A549 (cell line): ENCODE data around the gene MGAT5. TPM values are rescaled to one million over a fixed set of nuclear protein-coding genes. Genes with fewer than 3 reads are reported as not detected.

Source experiments
- ATAC-seq, 2 experiments: fragments of 200-7000 bp in 1 of 2; fragments of >200 bp in 1 of 2; cut with Nextera tagmentation in 1 of 2; cut with Tn5 transposase in 1 of 2; 3 replicates each; pipeline versions ENCODE4 v1.8.0 to v1.9.1; 2018 to 2020; ENCODE audit warnings: mild to moderate bottlenecking in 1 of 2, moderate library complexity in 1 of 2
- CTCF ChIA-PET: fragments of 300-600 bp; sonication (Branson Sonifier 250); formaldehyde crosslinking; extraction: SDS; loops from one replicate; lab custom pipeline; 2021; ENCODE audit warnings: antibody characterized with exemption, inconsistent platforms; lab: Yijun Ruan, JAX
- POLR2A ChIA-PET: fragments of 350-600 bp; formaldehyde crosslinking; extraction: SDS; loops from one replicate; lab custom pipeline; 2021; ENCODE audit warnings: antibody characterized with exemption, inconsistent platforms; lab: Yijun Ruan, JAX
- DNase-seq, 2 experiments: peaks; one replicate each; pipeline versions ENCODE4 v3.0.0 to v3.0.0-alpha.2; 2011 to 2016; ENCODE audit warnings: low read depth in 1 of 2, low spot score in 1 of 2
- FAIRE-seq: peaks from 2 replicates; lab custom pipeline; 2011; peaks lifted over from hg19 to GRCh38; lab: Jason Lieb, UNC
- H3K27ac ChIP-seq, 2 experiments: fragments of >200 bp; sonication (Bioruptor Twin); formaldehyde crosslinking; 3 replicates each; pipeline ENCODE4 v1.5.1; 2016 to 2017
- H3K4me1 ChIP-seq: fragments of >200 bp; sonication (Bioruptor Twin); formaldehyde crosslinking; 3 replicates; pipeline ENCODE4 v1.6.1; 2016
- H3K4me2 ChIP-seq: fragments of >200 bp; sonication (Bioruptor Twin); formaldehyde crosslinking; 3 replicates; pipeline ENCODE4 v1.6.1; 2016
- H3K4me3 ChIP-seq: fragments of >200 bp; sonication (Bioruptor Twin); formaldehyde crosslinking; 3 replicates; pipeline ENCODE4 v1.5.1; 2016
- H3K9me3 ChIP-seq: fragments of >200 bp; sonication (Bioruptor Twin); formaldehyde crosslinking; 3 replicates; pipeline ENCODE4 v1.6.1; 2016
- ATOH8 ChIP-seq: fragments of 250-450 bp; sonication (Bioruptor Pico); IDR thresholded peaks from 2 replicates; pipeline ENCODE4 v1.5.0; 2020; ENCODE audit warnings: low read depth, mild to moderate bottlenecking, moderate library complexity
- CBX8 ChIP-seq: fragments of 200-600 bp; sonication (generic); IDR thresholded peaks from 2 replicates; pipeline ENCODE4 v1.6.1; 2016
- CTCF ChIP-seq: fragments of >200 bp; sonication (Bioruptor Twin); formaldehyde crosslinking; IDR thresholded peaks from 3 replicates; pipeline ENCODE4 v1.5.1; 2016
- E2F6 ChIP-seq: IDR thresholded peaks from 2 replicates; pipeline ENCODE4 v1.6.1; 2012; ENCODE audit warnings: low read depth, borderline replicate concordance
- EHF ChIP-seq: fragments of 250-450 bp; sonication (Bioruptor Pico); IDR thresholded peaks from 2 replicates; pipeline ENCODE4 v1.5.0; 2020; ENCODE audit warnings: mild to moderate bottlenecking
- EHMT2 ChIP-seq: fragments of 200-600 bp; sonication (generic); IDR thresholded peaks from 2 replicates; pipeline ENCODE4 v1.6.1; 2016; ENCODE audit warnings: antibody characterized with exemption, low read depth, mild to moderate bottlenecking, moderate library complexity
- EP300 ChIP-seq, 2 experiments: fragments of >200 bp; sonication (Bioruptor Twin); formaldehyde crosslinking; IDR thresholded peaks; 2 replicates in 1 of 2; 3 replicates in 1 of 2; pipeline ENCODE4 v1.6.1; 2016 to 2017
- FOXS1 ChIP-seq: fragments of 250-450 bp; sonication (Bioruptor Pico); IDR thresholded peaks from 2 replicates; pipeline ENCODE4 v1.5.0; 2020; ENCODE audit warnings: mild to moderate bottlenecking, moderate library complexity
- GATA3 ChIP-seq: IDR thresholded peaks from 2 replicates; pipeline ENCODE4 v1.6.1; 2012; ENCODE audit warnings: borderline replicate concordance
- HDAC2 ChIP-seq: fragments of 200-600 bp; sonication (generic); IDR thresholded peaks from 2 replicates; pipeline ENCODE4 v1.6.1; 2016
- HOXA7 ChIP-seq: fragments of 250-450 bp; sonication (Bioruptor Pico); IDR thresholded peaks from 2 replicates; pipeline ENCODE4 v1.5.0; 2020; ENCODE audit warnings: mild to moderate bottlenecking, moderate library complexity
- JUNB ChIP-seq: fragments of >200 bp; sonication (Bioruptor Twin); formaldehyde crosslinking; IDR thresholded peaks from 2 replicates; pipeline ENCODE4 v1.6.1; 2016
- MAFK ChIP-seq: fragments of 450-650 bp; IDR thresholded peaks from 2 replicates; pipeline ENCODE4 v1.6.1; 2014; ENCODE audit not compliant: partially characterized antibody
- MAZ ChIP-seq: fragments of 150-350 bp; IDR thresholded peaks from 2 replicates; pipeline ENCODE4 v1.6.1; 2014; ENCODE audit warnings: antibody characterized with exemption, low read depth, low read length, borderline replicate concordance
- POLR2A ChIP-seq: IDR thresholded peaks from 2 replicates; pipeline ENCODE4 v1.6.1; 2012; ENCODE audit warnings: mild to moderate bottlenecking, low read length
- RFX5 ChIP-seq: fragments of 450-650 bp; IDR thresholded peaks from 2 replicates; pipeline ENCODE4 v1.7.1; 2014; ENCODE audit warnings: antibody characterized with exemption, mild to moderate bottlenecking, moderate library complexity
- SMC3 ChIP-seq: fragments of >200 bp; sonication (Bioruptor Twin); formaldehyde crosslinking; IDR thresholded peaks from 3 replicates; pipeline ENCODE4 v1.6.1; 2018; ENCODE audit warnings: inconsistent platforms
- SREBF2 ChIP-seq: fragments of 450-650 bp; IDR thresholded peaks from 2 replicates; pipeline ENCODE4 v1.6.1; 2014; ENCODE audit warnings: mild to moderate bottlenecking, moderate library complexity
- ZFP36 ChIP-seq: fragments of 450-650 bp; IDR thresholded peaks from 2 replicates; pipeline ENCODE4 v1.6.1; 2014; ENCODE audit warnings: borderline replicate concordance; ENCODE audit not compliant: partially characterized antibody
- ZNF302 ChIP-seq: fragments of 250-450 bp; sonication (Bioruptor Pico); IDR thresholded peaks from 2 replicates; pipeline ENCODE4 v1.9.0; 2021; ENCODE audit warnings: inconsistent platforms, mild to moderate bottlenecking, moderate library complexity
- ZSCAN20 ChIP-seq: fragments of 250-450 bp; sonication (Bioruptor Pico); IDR thresholded peaks from 2 replicates; pipeline ENCODE4 v1.8.0; 2022; ENCODE audit warnings: mild to moderate bottlenecking, moderate library complexity
- WGBS: methylation state at CpG from one replicate; pipeline ENCODE4 v1.1.6; 2017; ENCODE audit errors: missing lambda C conversion rate; 5-methylcytosine and 5-hydroxymethylcytosine counted together
- polyA plus RNA-seq, 4 experiments: library from polyadenylated mRNA; depleted of rRNA in 3 of 4; stranded (reverse); fragments of >200 nt; fragmentation: RNase III in 1 of 4; extraction: RNeasy Plus Mini Kit Qiagen cat#74134 plus additional on column Dnase treatment in 1 of 4; gene quantifications; 2 replicates in 3 of 4; 3 replicates in 1 of 4; pipeline ENCODE4 v1.2.3, GENCODE V29; 2011 to 2017
- TF ChIP-seq, protein P1 (sequence below): fragments of 150-350 bp; IDR thresholded peaks from 2 replicates; pipeline ENCODE4 v1.6.1; 2014; ENCODE audit warnings: low read depth, mild to moderate bottlenecking, low read length
- TF ChIP-seq, protein P2 (sequence below): fragments of 450-650 bp; IDR thresholded peaks from 2 replicates; pipeline ENCODE4 v1.6.1; 2014; ENCODE audit warnings: antibody characterized with exemption

Gene MGAT5
- polyA plus RNA-seq, 2 of the 4 experiments (the other 2 are of a cell fraction) = 13.2 to 17.1 TPM

- WGBS = 83% methylated on average over 5 of the region's 5 CpGs
- no peak for ATAC-seq
- TF ChIP-seq CBX8 = no peak
- no peak for TF ChIP-seq MAFK
- no peak for TF ChIP-seq HDAC2
- no peak for TF ChIP-seq RFX5
- TF ChIP-seq, protein P1, sequence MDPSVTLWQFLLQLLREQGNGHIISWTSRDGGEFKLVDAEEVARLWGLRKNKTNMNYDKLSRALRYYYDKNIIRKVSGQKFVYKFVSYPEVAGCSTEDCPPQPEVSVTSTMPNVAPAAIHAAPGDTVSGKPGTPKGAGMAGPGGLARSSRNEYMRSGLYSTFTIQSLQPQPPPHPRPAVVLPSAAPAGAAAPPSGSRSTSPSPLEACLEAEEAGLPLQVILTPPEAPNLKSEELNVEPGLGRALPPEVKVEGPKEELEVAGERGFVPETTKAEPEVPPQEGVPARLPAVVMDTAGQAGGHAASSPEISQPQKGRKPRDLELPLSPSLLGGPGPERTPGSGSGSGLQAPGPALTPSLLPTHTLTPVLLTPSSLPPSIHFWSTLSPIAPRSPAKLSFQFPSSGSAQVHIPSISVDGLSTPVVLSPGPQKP = no peak
- TF ChIP-seq POLR2A = no peak
- TF ChIP-seq SREBF2 = no peak
- Histone ChIP-seq H3K4me2 (no peak overlapping the region), H3K4me1 (no peaks in the 10 kb centered on the region), H3K9me3 (no peaks in the 10 kb centered on the region), H3K4me3 (no peak overlapping the region), H3K27ac (no peak overlapping the region)
- CTCF ChIA-PET = interaction anchor here (0.7 to 1.5 kb wide), 3 partner anchors 33 to 300 kb away, joined by 3 to 7 read pairs (median 5); no protein-coding TSS in a partner anchor
- no peak for FAIRE-seq
- POLR2A ChIA-PET = no interaction called here
- no peak for DNase-seq
Observed at GRCh38 chr2:134417968-134418582, 164.2 kb downstream of the MGAT5 start.

DNA sequence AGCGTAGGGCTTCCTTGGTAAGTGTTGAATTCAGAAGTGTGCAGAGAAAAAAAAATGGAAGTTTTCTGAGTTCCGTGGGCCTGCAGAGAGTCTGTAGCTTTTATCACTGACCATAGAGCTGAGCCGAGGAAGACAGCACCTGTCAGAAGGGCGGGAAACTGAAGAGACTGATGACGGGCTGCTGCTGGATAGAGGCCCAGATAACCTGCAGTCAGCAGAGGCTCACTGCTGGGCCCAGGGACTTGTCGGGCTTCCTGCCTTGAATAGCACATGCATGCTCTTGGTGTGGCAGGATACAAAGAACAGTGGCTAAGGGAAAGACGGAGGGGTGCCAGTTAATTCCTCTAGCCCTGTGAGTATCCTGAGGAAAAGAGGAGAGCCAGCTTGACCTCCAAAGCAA, 166.4 kb downstream of the MGAT5 start:
- no peak for FAIRE-seq
- no peaks in the 10 kb centered on the region for H3K4me1 ChIP-seq
- TF ChIP-seq ZNF302 (CRISPR knock-in tag) = no peak
- TF ChIP-seq ZSCAN20 = no peak
- no peak for TF ChIP-seq SREBF2
- TF ChIP-seq SMC3 = no peak
- TF ChIP-seq EP300 (IDR thresholded peaks at IDR 0.05) = no peak
- no peak for TF ChIP-seq ATOH8
- TF ChIP-seq, protein P1 = no peak
- TF ChIP-seq HOXA7 = no peak
- no peak for TF ChIP-seq GATA3
- no peak overlapping the region for H3K4me2 ChIP-seq
- DNase-seq = no peak
- CTCF ChIA-PET = interaction anchor here (1.2 to 1.8 kb wide), 3 partner anchors 7 to 536 kb away, joined by 3 to 7 read pairs (median 4); no protein-coding TSS in a partner anchor
- no peaks in the 10 kb centered on the region for H3K9me3 ChIP-seq
- WGBS = 89% methylated on average over 7 of the region's 7 CpGs
- H3K27ac ChIP-seq = no peak overlapping the region
- POLR2A ChIA-PET = no interaction called here
- no peak overlapping the region for H3K4me3 ChIP-seq
- ATAC-seq = no peak

- 93% methylated on average over 3 of the region's 3 CpGs for WGBS
- CTCF ChIA-PET = interaction anchor here (1.3 to 1.8 kb wide), 3 partner anchors 8 to 30 kb away, joined by 3 to 7 read pairs (median 4); no protein-coding TSS in a partner anchor
Observed at GRCh38 chr2:134420920-134421319, 167.0 kb downstream of the MGAT5 start.

More at GRCh38 chr2:134420920-134421319, 167.0 kb downstream of the MGAT5 start:
- POLR2A ChIA-PET = no interaction called here
- Histone ChIP-seq H3K27ac (no peak overlapping the region), H3K9me3 (no peaks in the 10 kb centered on the region), H3K4me3 (no peak overlapping the region), H3K4me2 (no peak overlapping the region), H3K4me1 (no peaks in the 10 kb centered on the region)
- no peak for DNase-seq
- FAIRE-seq = no peak
- ATAC-seq = no peak
- TF ChIP-seq E2F6 (no peak), JUNB (no peak), ATOH8 (no peak), SREBF2 (no peak), EHMT2 (no peak), RFX5 (no peak), MAZ (no peak), EP300 (IDR thresholded peaks at IDR 0.05) (no peak), EHF (CRISPR knock-in tag) (no peak), CTCF (no peak), HDAC2 (no peak), ZFP36 (no peak), FOXS1 (CRISPR knock-in tag) (no peak)
- TF ChIP-seq, protein P2, sequence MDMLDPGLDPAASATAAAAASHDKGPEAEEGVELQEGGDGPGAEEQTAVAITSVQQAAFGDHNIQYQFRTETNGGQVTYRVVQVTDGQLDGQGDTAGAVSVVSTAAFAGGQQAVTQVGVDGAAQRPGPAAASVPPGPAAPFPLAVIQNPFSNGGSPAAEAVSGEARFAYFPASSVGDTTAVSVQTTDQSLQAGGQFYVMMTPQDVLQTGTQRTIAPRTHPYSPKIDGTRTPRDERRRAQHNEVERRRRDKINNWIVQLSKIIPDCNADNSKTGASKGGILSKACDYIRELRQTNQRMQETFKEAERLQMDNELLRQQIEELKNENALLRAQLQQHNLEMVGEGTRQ = no peak
